Chondrocyte (in vitro differentiated cells): ENCODE results near the gene DCUN1D3. TPM values are rescaled to one million over a fixed set of nuclear protein-coding genes. Genes with fewer than 3 reads are reported as not detected.

ENCODE experiments used
- DNase-seq: peaks from one replicate; pipeline ENCODE4 v3.0.0; 2021; ENCODE audit warnings: mixed read lengths, low spot score
- H3K27ac Mint-ChIP-seq: one replicate; pipeline ENCODE4 v1.8.0; 2021; ENCODE audit warnings: mild to moderate bottlenecking, moderate library complexity, mixed read lengths; ENCODE audit not compliant: unreplicated experiment
- H3K27me3 Mint-ChIP-seq: 2 replicates; pipeline ENCODE4 v1.8.0; 2021; ENCODE audit warnings: low read depth, mixed read lengths
- H3K36me3 Mint-ChIP-seq: 2 replicates; pipeline ENCODE4 v1.8.0; 2021; ENCODE audit warnings: low read depth, mixed read lengths
- H3K4me1 Mint-ChIP-seq: 2 replicates; pipeline ENCODE4 v1.8.0; 2021; ENCODE audit warnings: low read depth, mild to moderate bottlenecking, mixed read lengths
- H3K4me3 Mint-ChIP-seq: one replicate; pipeline ENCODE4 v1.8.0; 2021; ENCODE audit warnings: mild to moderate bottlenecking, moderate library complexity, mixed read lengths; ENCODE audit not compliant: unreplicated experiment
- H3K9me3 Mint-ChIP-seq: 2 replicates; pipeline ENCODE4 v1.8.0; 2021; ENCODE audit warnings: low read depth, mixed read lengths
- total RNA-seq: library from RNA; stranded (reverse); gene quantifications from 3 replicates; pipeline ENCODE4 v1.2.1, GENCODE V29; 2021
- TF ChIP-seq, protein P1 (sequence below): fragments of 200-600 bp; sonication (generic); IDR thresholded peaks from 2 replicates; pipeline ENCODE4 v1.5.0; 2021; ENCODE audit warnings: antibody characterized with exemption, mild to moderate bottlenecking, moderate library complexity

Gene DCUN1D3
- total RNA-seq, 1 donor from 2014 or later: 44.4 TPM

DNA sequence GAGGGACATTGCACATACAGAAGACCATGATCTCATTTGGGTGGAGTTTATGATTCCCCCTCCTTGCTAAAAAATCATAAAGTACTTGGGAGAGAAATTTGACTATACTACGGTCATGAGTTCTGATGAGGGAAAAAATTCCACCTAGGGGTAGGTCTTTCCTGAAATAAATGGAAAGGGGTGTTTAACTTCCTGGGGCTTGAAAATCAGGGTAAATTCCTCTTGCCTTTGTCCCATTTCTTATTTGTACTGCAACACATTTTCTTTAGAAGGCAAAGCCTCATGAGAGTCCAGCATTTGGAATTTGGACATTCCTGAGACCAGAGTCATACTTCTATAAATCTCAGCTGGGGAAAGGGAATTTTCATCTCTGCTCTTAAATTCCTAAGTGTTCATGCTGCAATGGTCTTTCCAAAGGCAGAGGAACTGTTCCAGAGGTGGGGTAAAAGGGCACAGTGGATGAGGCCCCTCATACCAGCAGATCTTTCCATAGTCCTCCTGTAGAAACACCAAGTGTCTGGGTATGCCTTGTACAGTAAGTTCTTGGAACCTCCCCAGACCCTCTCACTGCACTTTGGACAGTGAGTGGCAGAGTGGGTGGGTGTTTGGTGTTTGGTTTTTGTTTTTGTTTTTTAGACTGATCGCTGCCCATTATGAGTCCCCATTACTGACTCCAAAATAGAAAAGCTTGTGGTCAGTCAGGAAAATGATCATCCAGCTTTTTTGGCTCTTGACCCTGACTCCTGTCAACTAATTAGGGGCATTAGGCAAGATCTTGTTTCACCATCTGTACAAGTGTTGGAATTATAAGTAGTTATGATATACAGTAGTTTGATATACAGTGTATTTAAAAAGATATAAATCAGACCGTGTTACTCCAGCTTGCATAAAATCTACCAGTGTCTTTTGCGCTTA lies 6.4 kb upstream of the DCUN1D3 start:
- no peaks in the 10 kb centered on the region for H3K36me3 Mint-ChIP-seq
- H3K4me3 Mint-ChIP-seq: peak overlapping the region; percentile 44
- no peaks in the 10 kb centered on the region for H3K27me3 Mint-ChIP-seq
- TF ChIP-seq, protein P1, sequence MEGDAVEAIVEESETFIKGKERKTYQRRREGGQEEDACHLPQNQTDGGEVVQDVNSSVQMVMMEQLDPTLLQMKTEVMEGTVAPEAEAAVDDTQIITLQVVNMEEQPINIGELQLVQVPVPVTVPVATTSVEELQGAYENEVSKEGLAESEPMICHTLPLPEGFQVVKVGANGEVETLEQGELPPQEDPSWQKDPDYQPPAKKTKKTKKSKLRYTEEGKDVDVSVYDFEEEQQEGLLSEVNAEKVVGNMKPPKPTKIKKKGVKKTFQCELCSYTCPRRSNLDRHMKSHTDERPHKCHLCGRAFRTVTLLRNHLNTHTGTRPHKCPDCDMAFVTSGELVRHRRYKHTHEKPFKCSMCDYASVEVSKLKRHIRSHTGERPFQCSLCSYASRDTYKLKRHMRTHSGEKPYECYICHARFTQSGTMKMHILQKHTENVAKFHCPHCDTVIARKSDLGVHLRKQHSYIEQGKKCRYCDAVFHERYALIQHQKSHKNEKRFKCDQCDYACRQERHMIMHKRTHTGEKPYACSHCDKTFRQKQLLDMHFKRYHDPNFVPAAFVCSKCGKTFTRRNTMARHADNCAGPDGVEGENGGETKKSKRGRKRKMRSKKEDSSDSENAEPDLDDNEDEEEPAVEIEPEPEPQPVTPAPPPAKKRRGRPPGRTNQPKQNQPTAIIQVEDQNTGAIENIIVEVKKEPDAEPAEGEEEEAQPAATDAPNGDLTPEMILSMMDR: no peak
- DNase-seq: no peak
- H3K9me3 Mint-ChIP-seq: no peaks in the 10 kb centered on the region
- H3K27ac Mint-ChIP-seq: peak overlapping the region; percentile 97
- peaks cover 99% of the 10 kb centered on the region for H3K4me1 Mint-ChIP-seq

DNA sequence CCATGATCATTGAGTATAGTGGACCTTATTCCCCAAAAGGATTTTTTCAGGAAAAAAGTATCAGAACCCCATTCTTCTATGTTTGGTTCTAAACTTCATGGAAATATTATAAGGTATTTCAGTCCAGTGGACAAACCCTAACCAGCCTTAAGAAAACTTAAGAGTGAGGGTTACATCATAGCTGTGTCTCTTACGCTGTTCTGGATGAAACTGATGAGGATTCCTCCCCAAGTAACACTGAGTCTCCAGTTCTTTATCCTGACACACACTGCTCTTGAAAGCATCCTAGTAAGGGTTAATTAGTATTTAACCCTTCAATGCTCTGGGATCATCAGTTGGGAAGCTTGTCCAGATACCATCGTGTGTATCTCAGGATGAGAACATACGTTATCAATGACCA lies 5.4 kb upstream of the DCUN1D3 start:
- H3K27ac Mint-ChIP-seq: peak overlapping the region; percentile 97
- H3K4me3 Mint-ChIP-seq: peak overlapping the region; percentile 44
- H3K4me1 Mint-ChIP-seq: peaks cover 95% of the 10 kb centered on the region

DNA sequence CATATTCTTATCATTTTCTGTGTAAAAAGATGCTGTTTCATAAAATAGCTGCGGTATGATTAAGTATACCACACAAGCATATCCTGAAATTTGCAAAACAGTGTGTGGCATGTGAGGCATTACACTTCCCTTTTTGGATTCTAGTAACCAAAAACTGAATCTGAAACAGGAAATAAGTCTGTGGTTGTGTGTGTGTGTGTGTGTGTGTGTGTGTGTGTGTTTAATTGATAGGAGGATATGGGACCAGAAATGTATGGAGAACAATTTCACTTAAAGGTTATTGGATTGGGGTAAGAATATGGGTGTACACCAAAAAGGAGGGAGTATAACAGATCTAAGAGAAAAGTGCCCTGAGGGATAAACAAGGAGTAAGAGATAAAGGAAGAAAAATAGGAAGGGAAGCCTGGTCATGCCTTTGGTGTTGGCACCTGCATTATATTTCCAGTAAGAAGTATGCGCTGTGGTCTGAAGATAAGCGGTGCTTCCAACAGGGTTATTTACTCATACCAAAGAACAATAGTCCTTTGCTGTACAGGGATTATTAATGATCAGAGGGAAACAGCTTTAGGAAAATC lies 4.4 kb upstream of the DCUN1D3 start:
- no peak for DNase-seq
- TF ChIP-seq, protein P1: no peak
- Mint-ChIP-seq H3K4me3 (no peak overlapping the region), H3K36me3 (no peaks in the 10 kb centered on the region), H3K9me3 (no peaks in the 10 kb centered on the region), H3K4me1 (peaks cover 85% of the 10 kb centered on the region), H3K27ac (peak overlapping the region; percentile 97), H3K27me3 (no peaks in the 10 kb centered on the region)

More for the DNA sequence above, 5.4 kb upstream of the DCUN1D3 start:
- Mint-ChIP-seq H3K27me3 (no peaks in the 10 kb centered on the region), H3K9me3 (no peaks in the 10 kb centered on the region), H3K36me3 (no peaks in the 10 kb centered on the region)
- TF ChIP-seq, protein P1: no peak
- DNase-seq: no peak

DNA sequence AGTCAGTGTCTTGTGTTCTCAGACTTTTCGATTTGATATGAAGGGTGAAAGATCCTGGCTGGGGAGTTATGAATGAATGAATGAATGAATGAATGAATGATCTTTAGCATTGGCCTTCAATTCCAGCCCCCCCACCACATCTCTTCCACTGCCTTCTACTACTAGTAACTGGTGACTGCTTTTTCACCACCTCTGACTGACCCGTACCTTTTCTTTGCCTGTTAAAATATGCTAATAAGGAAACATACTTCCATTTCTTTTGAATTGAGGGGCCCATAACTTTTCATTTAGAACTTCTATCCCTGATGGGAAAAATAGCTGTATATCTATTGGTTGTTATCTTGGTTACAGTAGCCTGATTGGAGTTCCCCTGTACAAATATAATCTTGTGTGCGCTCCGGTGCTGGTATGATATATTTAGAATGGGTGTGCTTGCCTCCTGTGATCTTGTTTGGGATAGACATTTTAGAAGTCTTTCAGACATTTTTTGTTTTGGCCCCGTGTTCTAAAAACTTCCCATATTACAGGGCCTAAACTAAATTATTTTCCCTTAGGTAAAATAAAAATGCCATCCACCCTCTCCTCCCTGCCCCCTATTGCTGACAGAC lies 3.8 kb upstream of the DCUN1D3 start:
- TF ChIP-seq, protein P1: no peak
- Mint-ChIP-seq H3K27me3 (no peaks in the 10 kb centered on the region), H3K9me3 (no peaks in the 10 kb centered on the region), H3K27ac (peak overlapping the region; percentile 97), H3K36me3 (no peaks in the 10 kb centered on the region), H3K4me3 (no peak overlapping the region), H3K4me1 (peaks cover 83% of the 10 kb centered on the region)
- no peak for DNase-seq

DNA sequence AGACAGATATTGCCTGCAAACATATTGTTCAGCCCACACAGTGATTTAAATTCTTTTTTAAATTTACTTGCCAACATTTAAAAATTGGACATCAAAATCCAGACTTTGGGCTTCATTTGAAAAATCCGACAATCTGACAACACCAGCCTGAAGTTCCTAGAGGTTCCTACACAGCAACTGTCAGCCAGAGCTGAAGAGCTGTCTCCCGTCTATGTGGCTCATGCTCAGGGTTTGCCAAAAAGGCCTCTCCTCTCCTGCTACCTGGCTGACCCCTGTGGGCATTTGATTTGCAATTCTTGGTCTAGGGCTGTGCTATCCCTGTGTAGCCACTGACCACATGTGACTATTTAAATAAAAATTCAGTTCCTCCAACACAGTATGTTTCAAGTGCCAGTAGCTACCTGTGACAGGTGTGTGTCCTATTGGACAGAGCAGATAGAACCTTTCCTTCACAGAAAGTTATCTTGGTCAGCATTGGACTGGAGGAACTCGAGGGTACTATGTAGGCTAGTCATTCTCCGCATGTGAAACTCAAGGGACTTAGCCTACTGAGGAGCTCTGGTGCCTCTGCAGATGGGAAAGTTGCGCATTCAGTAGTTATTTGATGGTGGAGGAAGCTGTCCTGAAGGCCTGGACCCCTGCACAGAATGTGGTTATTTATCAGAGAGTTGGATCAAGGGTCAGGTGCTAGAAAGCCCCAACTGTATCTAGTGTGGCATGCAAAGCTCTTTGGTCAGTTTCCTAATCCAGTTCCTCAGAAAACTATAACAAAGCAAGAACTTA lies 3.1 kb upstream of the DCUN1D3 start:
- H3K9me3 Mint-ChIP-seq: no peaks in the 10 kb centered on the region
- DNase-seq: no peak
- TF ChIP-seq, protein P1: no peak
- H3K27ac Mint-ChIP-seq: peak overlapping the region; percentile 99
- H3K4me3 Mint-ChIP-seq: no peak overlapping the region
- H3K36me3 Mint-ChIP-seq: no peaks in the 10 kb centered on the region
- no peaks in the 10 kb centered on the region for H3K27me3 Mint-ChIP-seq
- peaks cover 83% of the 10 kb centered on the region for H3K4me1 Mint-ChIP-seq
